Panc1 (cell line): ENCODE data around the gene PGA3.

Experiments
- CTCF ChIP-seq: fragments of 450-650 bp; IDR thresholded peaks from 2 replicates; pipeline ENCODE4 v1.5.1; 2017; ENCODE audit warnings: mild to moderate bottlenecking
- POLR2AphosphoS5 ChIP-seq: IDR thresholded peaks from 2 replicates; pipeline ENCODE4 v1.6.1; 2012; ENCODE audit warnings: mild to moderate bottlenecking, low read depth, low read length, moderate library complexity
- TF ChIP-seq, protein P1 (sequence below), 2 experiments: IDR thresholded peaks; 2 replicates each; pipeline ENCODE4 v1.6.1; 2011 to 2012; ENCODE audit warnings: low read depth in 2 of 2, control low read depth in 1 of 2, low read length in 1 of 2, mild to moderate bottlenecking in 1 of 2, moderate library complexity in 1 of 2; ENCODE audit not compliant: insufficient read depth in 1 of 2

DNA sequence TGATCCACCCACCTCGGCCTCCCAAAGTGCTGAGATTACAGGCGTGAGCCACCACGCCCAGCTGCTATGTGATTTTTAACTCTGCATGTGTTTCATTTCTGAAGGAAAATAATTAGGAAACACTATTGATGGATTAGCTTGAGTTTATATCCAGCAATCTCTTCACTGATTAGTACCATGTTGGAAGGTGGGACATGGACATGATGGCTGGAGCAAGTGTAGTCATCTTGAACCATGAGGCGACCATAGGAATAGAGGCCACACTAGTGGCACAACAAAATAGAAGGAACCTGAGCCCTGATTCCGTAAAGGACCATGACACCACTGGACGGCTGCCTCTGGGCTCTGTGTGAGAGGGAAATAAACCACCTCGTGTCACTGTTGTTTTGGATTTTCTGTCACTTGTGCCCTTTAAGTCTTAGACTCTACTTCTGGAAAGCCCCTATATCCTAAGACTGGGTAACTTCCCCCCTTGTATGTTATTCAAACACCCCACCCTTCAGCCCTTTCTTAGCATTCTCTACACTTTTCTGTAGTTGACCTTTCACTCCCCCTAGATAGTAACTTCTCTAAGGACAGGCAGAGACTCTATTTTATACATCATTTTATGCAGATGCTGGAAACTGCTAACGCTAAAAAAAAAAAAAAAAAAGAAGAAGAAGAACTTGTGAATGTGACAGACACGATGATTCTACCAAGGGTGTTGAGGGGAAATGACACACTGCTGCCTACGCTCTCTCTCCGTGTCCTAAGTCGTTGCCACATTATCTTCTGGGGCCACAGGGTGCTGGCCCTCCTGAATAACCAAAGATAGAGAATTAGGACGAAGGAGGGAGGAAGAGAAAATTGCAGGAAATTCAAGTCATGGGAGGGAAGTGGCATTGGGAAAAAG, 39.4 kb upstream of the PGA3 start:
- TF ChIP-seq POLR2AphosphoS5 (no peak), CTCF (no peak)
- TF ChIP-seq, protein P1, sequence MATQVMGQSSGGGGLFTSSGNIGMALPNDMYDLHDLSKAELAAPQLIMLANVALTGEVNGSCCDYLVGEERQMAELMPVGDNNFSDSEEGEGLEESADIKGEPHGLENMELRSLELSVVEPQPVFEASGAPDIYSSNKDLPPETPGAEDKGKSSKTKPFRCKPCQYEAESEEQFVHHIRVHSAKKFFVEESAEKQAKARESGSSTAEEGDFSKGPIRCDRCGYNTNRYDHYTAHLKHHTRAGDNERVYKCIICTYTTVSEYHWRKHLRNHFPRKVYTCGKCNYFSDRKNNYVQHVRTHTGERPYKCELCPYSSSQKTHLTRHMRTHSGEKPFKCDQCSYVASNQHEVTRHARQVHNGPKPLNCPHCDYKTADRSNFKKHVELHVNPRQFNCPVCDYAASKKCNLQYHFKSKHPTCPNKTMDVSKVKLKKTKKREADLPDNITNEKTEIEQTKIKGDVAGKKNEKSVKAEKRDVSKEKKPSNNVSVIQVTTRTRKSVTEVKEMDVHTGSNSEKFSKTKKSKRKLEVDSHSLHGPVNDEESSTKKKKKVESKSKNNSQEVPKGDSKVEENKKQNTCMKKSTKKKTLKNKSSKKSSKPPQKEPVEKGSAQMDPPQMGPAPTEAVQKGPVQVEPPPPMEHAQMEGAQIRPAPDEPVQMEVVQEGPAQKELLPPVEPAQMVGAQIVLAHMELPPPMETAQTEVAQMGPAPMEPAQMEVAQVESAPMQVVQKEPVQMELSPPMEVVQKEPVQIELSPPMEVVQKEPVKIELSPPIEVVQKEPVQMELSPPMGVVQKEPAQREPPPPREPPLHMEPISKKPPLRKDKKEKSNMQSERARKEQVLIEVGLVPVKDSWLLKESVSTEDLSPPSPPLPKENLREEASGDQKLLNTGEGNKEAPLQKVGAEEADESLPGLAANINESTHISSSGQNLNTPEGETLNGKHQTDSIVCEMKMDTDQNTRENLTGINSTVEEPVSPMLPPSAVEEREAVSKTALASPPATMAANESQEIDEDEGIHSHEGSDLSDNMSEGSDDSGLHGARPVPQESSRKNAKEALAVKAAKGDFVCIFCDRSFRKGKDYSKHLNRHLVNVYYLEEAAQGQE (IDR thresholded peaks at IDR 0.05; ENCODE audit: insufficient read depth in 1 of 2, low read depth in 2 of 2, low read length in 1 of 2), result no peak
